Stimulated activated CD4-positive, alpha-beta T cell treated with anti-CD3 and anti-CD28 coated beads, TNF-alpha, amount 100 ng/mL, for 24 hours (primary cell): ENCODE results near the gene STAG3.

Experiments
- DNase-seq, 3 experiments: peaks; one replicate each; pipeline ENCODE4 v3.0.0-alpha.2; 2020; ENCODE audit warnings: low read depth in 3 of 3

The STAG3 gene

GRCh38 chr7:100155553-100156317 lies 22.0 kb upstream of the STAG3 start:
- no peak for DNase-seq

- no peak for DNase-seq
Observed at GRCh38 chr7:100156331-100157068, 21.2 kb upstream of the STAG3 start.

- no peak for DNase-seq
Observed at GRCh38 chr7:100157069-100157333, 20.7 kb upstream of the STAG3 start.

GRCh38 chr7:100157334-100158228 lies 20.1 kb upstream of the STAG3 start:
- DNase-seq, result no peak

- peak; percentile 88 to 96 (median 91) for DNase-seq
Observed at GRCh38 chr7:100158229-100159098, 19.3 kb upstream of the STAG3 start, which contains the start of gene TRAPPC14. TSS of gene TRAPPC14 (minus strand) at chr7:100158723. CDS start at chr7:100158499, 224 bp downstream.

- no peak for DNase-seq
Observed at GRCh38 chr7:100159099-100159623, 18.6 kb upstream of the STAG3 start.

- no peak for DNase-seq
Observed at GRCh38 chr7:100160067-100160466, 17.7 kb upstream of the STAG3 start.

- DNase-seq, result no peak
Observed at GRCh38 chr7:100163006-100163531, 14.6 kb upstream of the STAG3 start.

GRCh38 chr7:100163871-100164270 lies 13.8 kb upstream of the STAG3 start:
- DNase-seq, result no peak

GRCh38 chr7:100166317-100166940 lies 11.3 kb upstream of the STAG3 start:
- DNase-seq, result no peak

- DNase-seq, result no peak
Observed at GRCh38 chr7:100166970-100167911, 10.5 kb upstream of the STAG3 start.

- no peak for DNase-seq
Observed at GRCh38 chr7:100167912-100168323, 9.8 kb upstream of the STAG3 start.

- DNase-seq, result no peak
Observed at GRCh38 chr7:100169147-100169850, 8.4 kb upstream of the STAG3 start.

- no peak for DNase-seq
Observed at GRCh38 chr7:100170101-100170897, 7.4 kb upstream of the STAG3 start.

- no peak for DNase-seq
Observed at GRCh38 chr7:100171087-100171681, 6.5 kb upstream of the STAG3 start.

GRCh38 chr7:100171840-100172239 lies 5.9 kb upstream of the STAG3 start:
- no peak for DNase-seq

- DNase-seq, result no peak
Observed at GRCh38 chr7:100173806-100174495, 3.8 kb upstream of the STAG3 start.
